Endodermal cell (in vitro differentiated cells): Measurements from ENCODE around the gene CBLIF. TPM values are rescaled to one million over a fixed set of nuclear protein-coding genes. Genes with fewer than 3 reads are reported as not detected.

Experiments
- DNase-seq: peaks from one replicate; pipeline ENCODE4 v3.0.0-alpha.2; 2017
- H3K27ac ChIP-seq: 2 replicates; pipeline ENCODE4 v1.5.1; 2013; ENCODE audit warnings: mild to moderate bottlenecking, low read depth, low read length, moderate library complexity
- H3K27me3 ChIP-seq: 2 replicates; pipeline ENCODE4 v1.6.1; 2013; ENCODE audit warnings: mild to moderate bottlenecking, low read length, moderate library complexity; ENCODE audit not compliant: insufficient read depth, control insufficient read depth, poor library complexity, severe bottlenecking
- H3K36me3 ChIP-seq: 2 replicates; pipeline ENCODE4 v1.7.0; 2013; ENCODE audit warnings: mild to moderate bottlenecking, low read length, moderate library complexity; ENCODE audit not compliant: control insufficient read depth, insufficient read depth
- H3K4me1 ChIP-seq: one replicate; pipeline ENCODE4 v1.7.0; 2013; ENCODE audit warnings: low read length; ENCODE audit not compliant: control insufficient read depth, insufficient read depth
- H3K4me3 ChIP-seq: 2 replicates; pipeline ENCODE4 v1.5.1; 2013; ENCODE audit warnings: mild to moderate bottlenecking, low read length, moderate library complexity
- H3K9ac ChIP-seq: 2 replicates; pipeline ENCODE4 v1.6.1; 2013; ENCODE audit warnings: mild to moderate bottlenecking, low read length, moderate library complexity; ENCODE audit not compliant: poor library complexity, severe bottlenecking; ENCODE audit errors: extremely low read depth
- H3K9me3 ChIP-seq: 2 replicates; pipeline ENCODE4 v1.6.1; 2013; ENCODE audit warnings: mild to moderate bottlenecking, low read length, moderate library complexity; ENCODE audit not compliant: control insufficient read depth
- H3K27ac Mint-ChIP-seq: 2 replicates; pipeline ENCODE4 v1.8.0; 2020; ENCODE audit warnings: mixed read lengths
- H3K27me3 Mint-ChIP-seq: 2 replicates; pipeline ENCODE4 v1.8.0; 2021; ENCODE audit warnings: mild to moderate bottlenecking, mixed read lengths; ENCODE audit not compliant: insufficient read depth
- H3K36me3 Mint-ChIP-seq: 2 replicates; pipeline ENCODE4 v1.8.0; 2020; ENCODE audit warnings: low read depth, mixed read lengths
- H3K4me1 Mint-ChIP-seq: 2 replicates; pipeline ENCODE4 v1.8.0; 2020; ENCODE audit warnings: mixed read lengths
- H3K4me3 Mint-ChIP-seq: 2 replicates; pipeline ENCODE4 v1.8.0; 2020; ENCODE audit warnings: mild to moderate bottlenecking, moderate library complexity, mixed read lengths
- H3K9me3 Mint-ChIP-seq: 2 replicates; pipeline ENCODE4 v1.8.0; 2020; ENCODE audit warnings: mild to moderate bottlenecking, mixed read lengths
- CTCF ChIP-seq: fragments of 200-600 bp; sonication (generic); conservative IDR thresholded peaks from 2 replicates; pipeline ENCODE4 v1.5.0; 2021; ENCODE audit warnings: antibody characterized with exemption, mild to moderate bottlenecking
- WGBS, 2 experiments: methylation state at CpG; one replicate each; pipeline versions ENCODE4 v1.1.5 to v1.1.7; 2013; ENCODE audit warnings: missing lambda C conversion rate in 2 of 2, mixed read lengths in 1 of 2; ENCODE audit not compliant: insufficient coverage in 1 of 2, insufficient read length in 1 of 2; 5-methylcytosine and 5-hydroxymethylcytosine counted together
- total RNA-seq, 2 donors: library from RNA; stranded (reverse); fragmentation: NEBNext Ultra II Directional in 1 of 2; extraction: Animal tissue kit (Norgen Biotek cat#: 25700) in 1 of 2; gene quantifications; 2 replicates in 1 of 2; 3 replicates in 1 of 2; pipeline ENCODE4 v1.2.1, GENCODE V29; 2021

CBLIF gene
- total RNA-seq, 2 donors from 2014 or later, result not detected

DNA sequence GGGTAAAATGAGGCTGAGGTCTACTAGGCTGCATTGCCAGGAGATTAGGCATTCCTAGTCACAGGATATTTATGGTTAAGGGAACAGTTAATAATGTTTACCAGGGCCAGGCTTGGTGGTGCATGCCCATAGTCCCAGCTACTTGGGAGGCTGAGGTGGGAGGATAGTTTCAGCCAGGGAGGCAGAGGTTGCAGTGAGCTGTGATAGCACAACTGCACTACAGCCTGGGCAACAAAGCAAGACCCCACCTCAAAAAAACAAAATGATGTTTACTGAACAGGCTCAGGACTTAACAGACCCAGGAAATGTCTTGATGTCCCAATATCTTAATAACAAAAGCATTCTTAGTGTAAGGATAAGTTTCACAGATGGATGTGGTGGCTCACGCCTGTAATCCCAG lies 31.9 kb downstream of the CBLIF start:
- TF ChIP-seq CTCF, result no peak

DNA sequence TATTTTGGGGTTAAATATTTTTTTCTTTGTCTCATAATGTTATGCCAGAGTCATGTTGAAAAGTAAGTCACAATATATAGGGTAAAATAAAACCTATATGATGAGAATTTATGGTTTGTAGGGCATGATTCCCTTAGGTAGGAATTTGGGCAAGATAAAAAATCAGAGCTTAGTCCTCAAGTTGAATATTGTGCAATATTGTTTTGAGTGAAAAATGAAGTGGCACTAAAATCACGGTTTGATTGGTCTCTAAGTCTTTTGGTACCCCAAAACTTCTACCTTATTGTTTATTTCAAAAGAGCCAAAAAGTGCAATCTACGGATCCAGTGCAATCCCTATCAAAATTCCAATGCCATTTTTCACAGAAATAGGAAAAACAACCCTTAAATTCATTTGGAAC lies 33.1 kb downstream of the CBLIF start:
- H3K9ac ChIP-seq, result no peak overlapping the region
- H3K36me3 ChIP-seq, result peaks cover 22% of the 10 kb centered on the region
- no peak overlapping the region for H3K27ac ChIP-seq
- H3K4me3 ChIP-seq, result no peak overlapping the region
- Mint-ChIP-seq H3K36me3 (peaks cover 11% of the 10 kb centered on the region), H3K27me3 (no peaks in the 10 kb centered on the region), H3K4me3 (no peak overlapping the region), H3K27ac (no peak overlapping the region), H3K4me1 (peaks cover 25% of the 10 kb centered on the region), H3K9me3 (no peaks in the 10 kb centered on the region)
- 90 to 93% methylated on average over 2 of the region's 2 CpGs for WGBS, 2 experiments
- no peaks in the 10 kb centered on the region for H3K27me3 ChIP-seq
- peaks cover 12% of the 10 kb centered on the region for H3K4me1 ChIP-seq
- H3K9me3 ChIP-seq, result no peaks in the 10 kb centered on the region
- TF ChIP-seq CTCF, result no peak
- no peak for DNase-seq

More for the DNA sequence above, 31.9 kb downstream of the CBLIF start:
- Mint-ChIP-seq H3K4me3 (no peak overlapping the region), H3K27ac (no peak overlapping the region), H3K9me3 (no peaks in the 10 kb centered on the region), H3K27me3 (no peaks in the 10 kb centered on the region), H3K36me3 (peaks cover 4% of the 10 kb centered on the region), H3K4me1 (peaks cover 25% of the 10 kb centered on the region)
- 95% methylated on average over 1 of the region's 1 CpG; no CpG with 5 or more reads in 1 of the 2 experiments for WGBS, 2 experiments
- Histone ChIP-seq H3K9me3 (no peaks in the 10 kb centered on the region), H3K27ac (no peak overlapping the region), H3K4me1 (peaks cover 12% of the 10 kb centered on the region), H3K27me3 (no peaks in the 10 kb centered on the region), H3K4me3 (no peak overlapping the region), H3K9ac (no peak overlapping the region), H3K36me3 (peaks cover 10% of the 10 kb centered on the region)
- no peak for DNase-seq

GRCh38 chr11:59810911-59811259 lies 34.4 kb downstream of the CBLIF start:
- Histone ChIP-seq H3K9ac (no peak overlapping the region), H3K36me3 (peaks cover 34% of the 10 kb centered on the region), H3K4me1 (peaks cover 7% of the 10 kb centered on the region), H3K27me3 (no peaks in the 10 kb centered on the region), H3K4me3 (peak overlapping the region; percentile 92), H3K27ac (no peak overlapping the region), H3K9me3 (no peaks in the 10 kb centered on the region)
- no peaks in the 10 kb centered on the region for H3K27me3 Mint-ChIP-seq
- H3K9me3 Mint-ChIP-seq, result no peaks in the 10 kb centered on the region
- H3K36me3 Mint-ChIP-seq, result peaks cover 23% of the 10 kb centered on the region
- TF ChIP-seq CTCF, result no peak
- H3K4me3 Mint-ChIP-seq, result peak overlapping the region; percentile 94
- peak overlapping the region; percentile 97 for H3K27ac Mint-ChIP-seq
- H3K4me1 Mint-ChIP-seq, result peaks cover 14% of the 10 kb centered on the region
- 28 to 34% methylated on average over 2 to 8 of the region's 8 CpGs for WGBS, 2 experiments
- DNase-seq, result no peak
